HepG2 (cell line): ENCODE measurements around the gene SEC31B. TPM values are rescaled to one million over a fixed set of nuclear protein-coding genes. Genes with fewer than 3 reads are reported as not detected.

ENCODE experiments used
- ATAC-seq: fragments of 200-7000 bp; cut with Tn5 transposase; 3 replicates; pipeline ENCODE4 v1.9.1; 2020; ENCODE audit warnings: mild to moderate bottlenecking, moderate library complexity
- BruUV-seq: library from RNA; stranded (reverse); fragments of 400-500 nt; replicated peaks from 2 replicates; lab custom pipeline; 2021; lab: Mats Ljungman, UMichigan
- CTCF ChIA-PET: fragments of 300-600 bp; formaldehyde crosslinking; extraction: SDS; loops from one replicate; lab custom pipeline; 2021; ENCODE audit warnings: low total read pairs, inconsistent platforms, low intra/inter-chr PET ratio; lab: Yijun Ruan, JAX
- POLR2A ChIA-PET: fragments of 350-600 bp; sonication (Branson Sonifier 250); formaldehyde crosslinking; loops from one replicate; lab custom pipeline; 2020; ENCODE audit warnings: antibody characterized with exemption, inconsistent platforms; lab: Yijun Ruan, JAX
- DNase-seq: peaks from one replicate; pipeline ENCODE4 v3.0.0-alpha.2; 2015; ENCODE audit warnings: low spot score
- FAIRE-seq: peaks from 3 replicates; lab custom pipeline; 2011; peaks lifted over from hg19 to GRCh38; lab: Jason Lieb, UNC
- H2AFZ ChIP-seq: one replicate; pipeline ENCODE4 v1.6.1; 2011; ENCODE audit warnings: low read length, inconsistent platforms
- H3K27ac ChIP-seq: fragments of 300-600 bp; 3 replicates; pipeline ENCODE4 v1.8.0; 2011; ENCODE audit warnings: mixed run types, mild to moderate bottlenecking, mixed read lengths, low read length, inconsistent platforms; ENCODE audit not compliant: insufficient read depth; ENCODE audit errors: extremely low read length
- H3K27me3 ChIP-seq, 2 experiments: fragments of 200-600 bp in 1 of 2; 2 replicates in 1 of 2; 3 replicates in 1 of 2; pipeline versions ENCODE4 v1.6.0 to v1.8.0; 2011; ENCODE audit warnings: low read length in 2 of 2, mild to moderate bottlenecking in 2 of 2, moderate library complexity in 2 of 2, inconsistent platforms in 1 of 2; ENCODE audit not compliant: insufficient read depth in 2 of 2, control insufficient read depth in 1 of 2
- H3K36me3 ChIP-seq, 2 experiments: fragments of 200-600 bp in 1 of 2; replicated peaks in 1 of 2; 2 replicates in 1 of 2; 3 replicates in 1 of 2; pipeline versions ENCODE4 v1.5.1 to v1.8.0; 2011; ENCODE audit warnings: low read length in 2 of 2, inconsistent platforms in 1 of 2; ENCODE audit not compliant: insufficient read depth in 2 of 2, control insufficient read depth in 1 of 2
- H3K4me1 ChIP-seq: 2 replicates; pipeline ENCODE4 v1.5.1; 2012; ENCODE audit warnings: low read length, inconsistent platforms; ENCODE audit not compliant: insufficient read depth
- H3K4me2 ChIP-seq: 2 replicates; pipeline ENCODE4 v1.6.0; 2011; ENCODE audit warnings: low read depth, low read length, inconsistent platforms
- H3K4me3 ChIP-seq, 3 experiments: fragments of 200-600 bp in 1 of 3; sonication (generic), shearing (Covaris generic) in 1 of 3; replicated peaks in 1 of 3; 2 replicates each; pipeline ENCODE4 v1.5.1; 2011 to 2016; ENCODE audit warnings: low read length in 3 of 3, inconsistent platforms in 2 of 3, low read depth in 2 of 3, mild to moderate bottlenecking in 2 of 3, control low read depth in 1 of 3, mixed read lengths in 1 of 3; ENCODE audit not compliant: insufficient read depth in 1 of 3
- H3K79me2 ChIP-seq: one replicate; pipeline ENCODE4 v1.6.1; 2011; ENCODE audit warnings: low read length, inconsistent platforms; ENCODE audit not compliant: insufficient read depth
- H3K9ac ChIP-seq: 2 replicates; pipeline ENCODE4 v1.6.0; 2011; ENCODE audit warnings: mild to moderate bottlenecking, low read depth, low read length, inconsistent platforms; ENCODE audit not compliant: insufficient read depth
- H3K9me3 ChIP-seq: 2 replicates; pipeline ENCODE4 v1.5.1; 2012; ENCODE audit warnings: mild to moderate bottlenecking, low read length
- H4K20me1 ChIP-seq: 2 replicates; pipeline ENCODE4 v1.6.0; 2011; ENCODE audit warnings: inconsistent platforms, mild to moderate bottlenecking, low read length, moderate library complexity; ENCODE audit not compliant: insufficient read depth
- ASH2L ChIP-seq: fragments of 300-600, 200-600 bp; sonication (generic); IDR thresholded peaks from 2 replicates; pipeline ENCODE4 v1.7.0; 2017; ENCODE audit warnings: low read depth, mild to moderate bottlenecking, moderate library complexity, mixed read lengths, low read length; ENCODE audit not compliant: insufficient read length
- FOXP1 ChIP-seq, 2 experiments: fragments of 450-650 bp in 1 of 2; IDR thresholded peaks; 2 replicates each; pipeline ENCODE4 v1.6.1; 2017 to 2018; ENCODE audit warnings: antibody characterized with exemption in 1 of 2
- GTF3A ChIP-seq: sonication (generic); formaldehyde crosslinking; conservative IDR thresholded peaks from 2 replicates; pipeline ENCODE4 v1.4.0; 2020; ENCODE audit warnings: mild to moderate bottlenecking, missing genetic modification reagents
- KDM3A ChIP-seq: IDR thresholded peaks from 2 replicates; pipeline ENCODE4 v1.6.1; 2018; ENCODE audit warnings: low read depth, missing compliant biosample characterization
- NFYB ChIP-seq: sonication (generic); formaldehyde crosslinking; IDR thresholded peaks from 2 replicates; pipeline ENCODE4 v1.4.0; 2020; ENCODE audit warnings: missing genetic modification reagents
- NONO ChIP-seq, 2 experiments: fragments of 450-650 bp in 1 of 2; sonication (generic) in 1 of 2; formaldehyde crosslinking in 1 of 2; IDR thresholded peaks in 1 of 2; conservative IDR thresholded peaks in 1 of 2; 2 replicates each; pipeline versions ENCODE4 v1.6.1 to v1.8.0; 2017 to 2022; ENCODE audit warnings: mild to moderate bottlenecking in 1 of 2, missing genetic modification reagents in 1 of 2, moderate library complexity in 1 of 2
- SP2 ChIP-seq: sonication (generic); formaldehyde crosslinking; IDR thresholded peaks from 2 replicates; pipeline ENCODE4 v1.5.1; 2020; ENCODE audit warnings: mild to moderate bottlenecking, missing genetic modification reagents
- WIZ ChIP-seq: sonication (generic); formaldehyde crosslinking; IDR thresholded peaks from 2 replicates; pipeline ENCODE4 v1.5.1; 2020; ENCODE audit warnings: mild to moderate bottlenecking, missing genetic modification reagents
- ZNF674 ChIP-seq: sonication (generic); formaldehyde crosslinking; IDR thresholded peaks from 2 replicates; pipeline ENCODE4 v1.5.0; 2020; ENCODE audit warnings: low read depth, mild to moderate bottlenecking, missing genetic modification reagents
- ZNF687 ChIP-seq: sonication (generic); formaldehyde crosslinking; IDR thresholded peaks from 2 replicates; pipeline ENCODE4 v1.5.1; 2020; ENCODE audit warnings: mild to moderate bottlenecking, missing genetic modification reagents, moderate library complexity
- ZNF709 ChIP-seq: sonication (generic); formaldehyde crosslinking; IDR thresholded peaks from 2 replicates; pipeline ENCODE4 v1.5.0; 2020; ENCODE audit warnings: mild to moderate bottlenecking, missing genetic modification reagents
- WGBS: methylation state at CpG from one replicate; pipeline ENCODE4 v1.1.6; 2017; ENCODE audit warnings: low lambda C conversion rate; 5-methylcytosine and 5-hydroxymethylcytosine counted together
- in situ Hi-C: cut with HindIII; loops from 2 replicates; pipeline ENCODE4 v1.10.0; 2017; ENCODE audit warnings: low pct_unique_long_range_greater_than_20kb; ENCODE audit not compliant: extremely low pct_ligation_motif_present
- intact Hi-C: fragments of 100-400 bp; cut with micrococcal nuclease; formaldehyde crosslinking; loops from one replicate; pipeline ENCODE4 v1.10.0; 2022; ENCODE audit not compliant: unreplicated experiment
- polyA plus RNA-seq, 8 experiments: library from polyadenylated mRNA; depleted of rRNA in 3 of 8; stranded (reverse) in 7 of 8; unstranded in 1 of 8; fragments of >200 nt; fragmentation: Illumina TruSeq in 4 of 8; extraction: Trizol in 4 of 8; gene quantifications; 2 replicates each; pipeline versions ENCODE4 v1.2.1 to v1.2.3, GENCODE V29; 2011 to 2016; ENCODE audit warnings: low read depth in 4 of 8, missing spikeins in 1 of 8, mixed read lengths in 1 of 8; ENCODE audit not compliant: insufficient read depth in 1 of 8
- total RNA-seq, 5 experiments: library from RNA; depleted of rRNA; stranded (reverse); fragments of >200 nt; fragmentation: Illumina TruSeq; extraction: Trizol; gene quantifications; 2 replicates each; pipeline ENCODE4 v1.2.3, GENCODE V29; 2016; ENCODE audit warnings: low read depth in 1 of 5
- TF ChIP-seq, protein P1 (sequence below): sonication (generic); formaldehyde crosslinking; IDR thresholded peaks from 2 replicates; pipeline ENCODE4 v1.9.0; 2021; ENCODE audit warnings: missing genetic modification reagents, borderline replicate concordance
- TF ChIP-seq, protein P2 (sequence below): sonication (generic); formaldehyde crosslinking; IDR thresholded peaks from 2 replicates; pipeline ENCODE4 v1.9.0; 2021; ENCODE audit warnings: missing genetic modification reagents, borderline replicate concordance
- TF ChIP-seq, protein P3 (sequence below): IDR thresholded peaks from 2 replicates; pipeline ENCODE4 v1.6.1; 2016; ENCODE audit warnings: missing compliant biosample characterization, missing genetic modification reagents, borderline replicate concordance

The SEC31B gene
- total and polyA plus RNA-seq, 2 of the 13 experiments (the other 11 are each of a cell fraction or from before 2014, with no cell fraction given) = 2.0 to 8.3 TPM

- Histone ChIP-seq H3K9ac (no peak overlapping the region), H3K9me3 (no peaks in the 10 kb centered on the region), H3K4me3 (no peak overlapping the region), H2AFZ (no peak overlapping the region), H3K4me1 (peaks cover 8% of the 10 kb centered on the region; the same call in 1 of the 2 replicates), H3K4me2 (no peak overlapping the region), H4K20me1 (no peaks in the 10 kb centered on the region), H3K79me2 (no peaks in the 10 kb centered on the region), H3K27me3 (no peaks in the 10 kb centered on the region), H3K36me3 (no peaks in the 10 kb centered on the region), H3K27ac (no peak overlapping the region)
- intact Hi-C loops (no loop called here), in situ Hi-C loops (loop anchor here (5.0 kb wide), 2 partner anchors 69 to 164 kb away; no protein-coding TSS in a partner anchor)
- no peak for DNase-seq
- 95% methylated on average over 5 of the region's 5 CpGs for WGBS
- CTCF ChIA-PET = interaction anchor here (2.2 to 2.7 kb wide), 2 partner anchors 73 to 168 kb away, joined by 7 to 26 read pairs; no protein-coding TSS in a partner anchor
- ATAC-seq = no peak
- BruUV-seq = no TSS peak
- FAIRE-seq = no peak
- POLR2A ChIA-PET = no interaction called here
- no peak for TF ChIP-seq ZNF687 (CRISPR knock-in tag)
- TF ChIP-seq SP2 (CRISPR knock-in tag) = no peak
- no peak for TF ChIP-seq NONO (IDR thresholded peaks at IDR 0.05)
- TF ChIP-seq NONO (CRISPR knock-in tag; conservative IDR thresholded peaks at IDR 0.05) = no peak
- TF ChIP-seq WIZ (CRISPR knock-in tag) = no peak
- TF ChIP-seq FOXP1 (IDR thresholded peaks at IDR 0.05) = no peak
- TF ChIP-seq FOXP1 (CRISPR knock-in tag; IDR thresholded peaks at IDR 0.05) = no peak
- TF ChIP-seq, protein P1, sequence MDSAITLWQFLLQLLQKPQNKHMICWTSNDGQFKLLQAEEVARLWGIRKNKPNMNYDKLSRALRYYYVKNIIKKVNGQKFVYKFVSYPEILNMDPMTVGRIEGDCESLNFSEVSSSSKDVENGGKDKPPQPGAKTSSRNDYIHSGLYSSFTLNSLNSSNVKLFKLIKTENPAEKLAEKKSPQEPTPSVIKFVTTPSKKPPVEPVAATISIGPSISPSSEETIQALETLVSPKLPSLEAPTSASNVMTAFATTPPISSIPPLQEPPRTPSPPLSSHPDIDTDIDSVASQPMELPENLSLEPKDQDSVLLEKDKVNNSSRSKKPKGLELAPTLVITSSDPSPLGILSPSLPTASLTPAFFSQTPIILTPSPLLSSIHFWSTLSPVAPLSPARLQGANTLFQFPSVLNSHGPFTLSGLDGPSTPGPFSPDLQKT (CRISPR knock-in tag) = no peak
- TF ChIP-seq ZNF674 (CRISPR knock-in tag) = no peak
- no peak for TF ChIP-seq ASH2L
- TF ChIP-seq, protein P2, sequence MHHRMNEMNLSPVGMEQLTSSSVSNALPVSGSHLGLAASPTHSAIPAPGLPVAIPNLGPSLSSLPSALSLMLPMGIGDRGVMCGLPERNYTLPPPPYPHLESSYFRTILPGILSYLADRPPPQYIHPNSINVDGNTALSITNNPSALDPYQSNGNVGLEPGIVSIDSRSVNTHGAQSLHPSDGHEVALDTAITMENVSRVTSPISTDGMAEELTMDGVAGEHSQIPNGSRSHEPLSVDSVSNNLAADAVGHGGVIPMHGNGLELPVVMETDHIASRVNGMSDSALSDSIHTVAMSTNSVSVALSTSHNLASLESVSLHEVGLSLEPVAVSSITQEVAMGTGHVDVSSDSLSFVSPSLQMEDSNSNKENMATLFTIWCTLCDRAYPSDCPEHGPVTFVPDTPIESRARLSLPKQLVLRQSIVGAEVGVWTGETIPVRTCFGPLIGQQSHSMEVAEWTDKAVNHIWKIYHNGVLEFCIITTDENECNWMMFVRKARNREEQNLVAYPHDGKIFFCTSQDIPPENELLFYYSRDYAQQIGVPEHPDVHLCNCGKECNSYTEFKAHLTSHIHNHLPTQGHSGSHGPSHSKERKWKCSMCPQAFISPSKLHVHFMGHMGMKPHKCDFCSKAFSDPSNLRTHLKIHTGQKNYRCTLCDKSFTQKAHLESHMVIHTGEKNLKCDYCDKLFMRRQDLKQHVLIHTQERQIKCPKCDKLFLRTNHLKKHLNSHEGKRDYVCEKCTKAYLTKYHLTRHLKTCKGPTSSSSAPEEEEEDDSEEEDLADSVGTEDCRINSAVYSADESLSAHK = no peak
- TF ChIP-seq GTF3A (CRISPR knock-in tag) = no peak
- no peak for TF ChIP-seq KDM3A (CRISPR knock-in tag)
- TF ChIP-seq, protein P3, sequence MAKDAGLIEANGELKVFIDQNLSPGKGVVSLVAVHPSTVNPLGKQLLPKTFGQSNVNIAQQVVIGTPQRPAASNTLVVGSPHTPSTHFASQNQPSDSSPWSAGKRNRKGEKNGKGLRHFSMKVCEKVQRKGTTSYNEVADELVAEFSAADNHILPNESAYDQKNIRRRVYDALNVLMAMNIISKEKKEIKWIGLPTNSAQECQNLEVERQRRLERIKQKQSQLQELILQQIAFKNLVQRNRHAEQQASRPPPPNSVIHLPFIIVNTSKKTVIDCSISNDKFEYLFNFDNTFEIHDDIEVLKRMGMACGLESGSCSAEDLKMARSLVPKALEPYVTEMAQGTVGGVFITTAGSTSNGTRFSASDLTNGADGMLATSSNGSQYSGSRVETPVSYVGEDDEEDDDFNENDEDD (CRISPR knock-in tag) = no peak
- TF ChIP-seq NFYB = no peak
- TF ChIP-seq ZNF709 (CRISPR knock-in tag) = no peak
Observed at GRCh38 chr10:100506596-100507356, 12.9 kb downstream of the SEC31B start.
